ENCODE measurements around the gene SNX19. TPM values are rescaled to one million over a fixed set of nuclear protein-coding genes. Genes with fewer than 3 reads are reported as not detected.
A peak's percentile ranks its signal among the peaks of the same experiment; 100 is the strongest.

The SNX19 gene
- total and polyA plus RNA-seq, 2 of the 4 experiments (the other 2 are of a cell fraction) = 35.9 to 113 TPM

GRCh38 chr11:130849215-130849568 is 67.1 kb downstream of the SNX19 start:
- in situ Hi-C loops (cut with MboI; ENCODE audit: low sequenced_read_pairs) = no loop called here
- Histone ChIP-seq H2BK120ac (ENCODE audit: low read depth, low read length) (peak overlapping the region; percentile 84), H3K4me1 (ENCODE audit: control insufficient read depth, insufficient read depth, low read length) (peaks cover 17% of the 10 kb centered on the region), H4K91ac (ENCODE audit: insufficient read depth, low read depth, low read length) (peak overlapping the region; percentile 42), H3K14ac (replicated peaks; ENCODE audit: low read depth, low read length) (peak overlapping the region; percentile 60), H3K9me3 (ENCODE audit: control insufficient read depth, insufficient read depth, low read length) (no peaks in the 10 kb centered on the region), H2AK9ac (replicated peaks; ENCODE audit: low read depth, low read length, poor library complexity) (no peak overlapping the region), H3K27me3 (ENCODE audit: control insufficient read depth, insufficient read depth, low read length) (no peaks in the 10 kb centered on the region; the same call in 1 of the 2 replicates), H3K56ac (ENCODE audit: extremely low read depth, insufficient read depth, low read length) (no peak overlapping the region), H4K5ac (ENCODE audit: low read depth, low read length) (no peak overlapping the region), H2AFZ (replicated peaks; ENCODE audit: low read length, poor library complexity) (peak overlapping the region; percentile 39), H3K4me2 (ENCODE audit: low read depth, low read length) (no peak overlapping the region), H3K9ac (ENCODE audit: low read depth, low read length) (no peak overlapping the region), H2BK5ac (ENCODE audit: low read depth, low read length, poor library complexity, severe bottlenecking) (no peak overlapping the region), H3K18ac (ENCODE audit: low read depth, low read length) (peak overlapping the region; percentile 0; the same call in 1 of the 2 replicates), H4K20me1 (ENCODE audit: insufficient read depth, low read length) (no peaks in the 10 kb centered on the region), H3K4ac (ENCODE audit: low read depth, low read length) (peak overlapping the region; percentile 64), H2BK20ac (ENCODE audit: low read depth, low read length) (peak overlapping the region; percentile 83), H3K79me1 (ENCODE audit: low read depth in 1 of 2, low read length in 2 of 2) (no peaks in the 10 kb centered on the region), H4K8ac (ENCODE audit: low read depth in 2 of 2, low read length in 2 of 2) (peak overlapping the region; percentile 9 to 22; a peak in 2 of 4 replicates), H3K23ac (ENCODE audit: low read depth, low read length) (0 out of 2 replicates have a peak overlapping the region, but pooled peaks have one; percentile 38), H3K4me3 (ENCODE audit: insufficient read depth, low read depth, low read length) (no peak overlapping the region), H3K36me3 (ENCODE audit: control insufficient read depth, insufficient read depth, low read length) (no peaks in the 10 kb centered on the region), H2AK5ac (ENCODE audit: low read depth, low read length) (peak overlapping the region; percentile 47; the same call in 1 of the 2 replicates), H3K27ac (ENCODE audit: insufficient read depth, low read length) (no peak overlapping the region), H2BK15ac (ENCODE audit: low read depth, low read length) (peak overlapping the region; percentile 81; the same call in 2 of the 3 replicates), H3K9me1 (ENCODE audit: insufficient read depth, low read length) (peaks cover 13% of the 10 kb centered on the region)
- BruUV-seq (replicated peaks) = no TSS peak
- DNase-seq (peak; percentile 73), ATAC-seq (ENCODE audit: low read depth) (peak; percentile 53)
- intact Hi-C loops (cut with micrococcal nuclease) = no loop called here
- no CpG with 5 or more reads among the region's 2 CpGs for WGBS, 2 experiments (ENCODE audit: extremely low coverage in 2 of 2, insufficient read length in 1 of 2)
- no peak for TF ChIP-seq MAFK (IDR thresholded peaks at IDR 0.05; ENCODE audit: low read depth, low read length)
- no peak for TF ChIP-seq POLR2A (IDR thresholded peaks at IDR 0.05; ENCODE audit: low read depth, low read length)
- TF ChIP-seq MXI1 (IDR thresholded peaks at IDR 0.05; ENCODE audit: borderline replicate concordance, low read depth, low read length) = no peak
- no peak for TF ChIP-seq BHLHE40 (IDR thresholded peaks at IDR 0.05; ENCODE audit: low read depth, low read length)
- no peak for TF ChIP-seq SMC3 (IDR thresholded peaks at IDR 0.05; ENCODE audit: low read depth, low read length)
- TF ChIP-seq USF2 (IDR thresholded peaks at IDR 0.05; ENCODE audit: low read depth, low read length) = no peak
- no peak for TF ChIP-seq FOS (IDR thresholded peaks at IDR 0.05; ENCODE audit: low read depth, low read length)
- TF ChIP-seq ELK1 (IDR thresholded peaks at IDR 0.05; ENCODE audit: borderline replicate concordance, low read depth, low read length) = no peak
- TF ChIP-seq CHD1 (IDR thresholded peaks at IDR 0.05; ENCODE audit: low read depth, low read length) = no peak
- TF ChIP-seq CTCF (conservative IDR thresholded peaks at IDR 0.05; ENCODE audit: low read depth, low read length) = no peak
- TF ChIP-seq RCOR1 (IDR thresholded peaks at IDR 0.05; ENCODE audit: insufficient replicate concordance, low read length) = no peak
- TF ChIP-seq CEBPB (IDR thresholded peaks at IDR 0.05; ENCODE audit: low read depth, low read length) = no peak
- TF ChIP-seq NFE2L2 (IDR thresholded peaks at IDR 0.05; ENCODE audit: low read depth, low read length) = no peak
- no peak for TF ChIP-seq RFX5 (IDR thresholded peaks at IDR 0.05; ENCODE audit: low read depth, low read length)
- no peak for TF ChIP-seq MAZ (IDR thresholded peaks at IDR 0.05; ENCODE audit: borderline replicate concordance, low read depth, low read length)
- no peak for TF ChIP-seq RAD21 (IDR thresholded peaks at IDR 0.05; ENCODE audit: low read length)
- ChIA-PET POLR2A (ENCODE audit: unreplicated experiment) (no interaction called here), CTCF (interaction anchor here (0.7 to 1.0 kb wide), 2 partner anchors 13 to 175 kb away, joined by 4 to 8 read pairs; no protein-coding TSS in a partner anchor)
- dilution Hi-C loops (cut with HindIII; ENCODE audit: low sequenced_read_pairs, unreplicated experiment) = no loop called here
